Mononuclear cell (primary cell): ENCODE measurements around the gene RABGAP1L. TPM values are rescaled to one million over a fixed set of nuclear protein-coding genes. Genes with fewer than 3 reads are reported as not detected.
"Not testable (repeated sequence)": the region's sequence is repeated elsewhere in the genome, so short reads cannot be mapped to it uniquely, and the experiment has no call there.

Source experiments
- H3K27me3 ChIP-seq: 2 replicates; pipeline ENCODE4 v1.6.0; 2011; ENCODE audit warnings: low read length, control low read depth; ENCODE audit not compliant: insufficient read depth
- H3K4me1 ChIP-seq: 2 replicates; pipeline ENCODE4 v1.5.1; 2011; ENCODE audit warnings: mild to moderate bottlenecking, low read length, control low read depth; ENCODE audit not compliant: insufficient read depth
- H3K4me3 ChIP-seq: 2 replicates; pipeline ENCODE4 v1.5.1; 2011; ENCODE audit warnings: mild to moderate bottlenecking, low read length, moderate library complexity
- H3K9me3 ChIP-seq: 2 replicates; pipeline ENCODE4 v1.5.1; 2011; ENCODE audit warnings: low read depth, mild to moderate bottlenecking, control low read depth, low read length
- total RNA-seq: library from RNA; depleted of rRNA; stranded (reverse); fragments of >200 nt; gene quantifications from one replicate; pipeline ENCODE4 v1.2.3, GENCODE V29; 2012

The RABGAP1L gene
- total RNA-seq, 1 donor = 98.3 TPM

- Histone ChIP-seq H3K4me1 (no peaks in the 10 kb centered on the region), H3K9me3 (no peaks in the 10 kb centered on the region), H3K27me3 (no peaks in the 10 kb centered on the region)
Measured at GRCh38 chr1:174642393-174642792, 483.1 kb downstream of the RABGAP1L start.

GRCh38 chr1:174643206-174643605, 483.9 kb downstream of the RABGAP1L start:
- Histone ChIP-seq H3K9me3 (no peaks in the 10 kb centered on the region), H3K4me3 (no peak overlapping the region), H3K27me3 (no peaks in the 10 kb centered on the region), H3K4me1 (no peaks in the 10 kb centered on the region)

More at GRCh38 chr1:174642393-174642792, 483.1 kb downstream of the RABGAP1L start:
- no peak overlapping the region for H3K4me3 ChIP-seq

- H3K27me3 ChIP-seq, H3K9me3 ChIP-seq, H3K4me1 ChIP-seq, H3K4me3 ChIP-seq: not testable (repeated sequence)
Measured at GRCh38 chr1:174649572-174649971, 490.3 kb downstream of the RABGAP1L start.

- Histone ChIP-seq H3K9me3 (no peaks in the 10 kb centered on the region), H3K27me3 (no peaks in the 10 kb centered on the region), H3K4me3 (no peak overlapping the region), H3K4me1 (no peaks in the 10 kb centered on the region)
Measured at GRCh38 chr1:174652569-174653280, 493.4 kb downstream of the RABGAP1L start.

GRCh38 chr1:174654560-174654959, 495.2 kb downstream of the RABGAP1L start:
- Histone ChIP-seq H3K4me3 (no peak overlapping the region), H3K4me1 (no peaks in the 10 kb centered on the region), H3K27me3 (no peaks in the 10 kb centered on the region), H3K9me3 (no peaks in the 10 kb centered on the region)

GRCh38 chr1:174656409-174657059, 497.2 kb downstream of the RABGAP1L start:
- Histone ChIP-seq H3K4me1 (no peaks in the 10 kb centered on the region), H3K9me3 (no peaks in the 10 kb centered on the region), H3K4me3 (no peak overlapping the region), H3K27me3 (no peaks in the 10 kb centered on the region)

GRCh38 chr1:174657411-174657810, 498.1 kb downstream of the RABGAP1L start:
- Histone ChIP-seq H3K9me3 (no peaks in the 10 kb centered on the region), H3K4me3 (no peak overlapping the region), H3K4me1 (no peaks in the 10 kb centered on the region), H3K27me3 (no peaks in the 10 kb centered on the region)

- Histone ChIP-seq H3K4me3 (no peak overlapping the region), H3K4me1 (no peaks in the 10 kb centered on the region), H3K9me3 (no peaks in the 10 kb centered on the region), H3K27me3 (no peaks in the 10 kb centered on the region)
Measured at GRCh38 chr1:174657893-174658292, 498.6 kb downstream of the RABGAP1L start.

GRCh38 chr1:174659823-174660222, 500.5 kb downstream of the RABGAP1L start:
- Histone ChIP-seq H3K9me3 (no peaks in the 10 kb centered on the region), H3K4me1 (no peaks in the 10 kb centered on the region), H3K27me3 (no peaks in the 10 kb centered on the region), H3K4me3 (no peak overlapping the region)

- no peaks in the 10 kb centered on the region for H3K4me1 ChIP-seq
- H3K9me3 ChIP-seq = no peaks in the 10 kb centered on the region
- no peak overlapping the region for H3K4me3 ChIP-seq
- H3K27me3 ChIP-seq = no peaks in the 10 kb centered on the region
Measured at GRCh38 chr1:174660476-174660875, 501.2 kb downstream of the RABGAP1L start.

- H3K4me1 ChIP-seq = no peaks in the 10 kb centered on the region
- no peak overlapping the region for H3K4me3 ChIP-seq
- no peaks in the 10 kb centered on the region for H3K27me3 ChIP-seq
- no peaks in the 10 kb centered on the region for H3K9me3 ChIP-seq
Measured at GRCh38 chr1:174663358-174663757, 504.0 kb downstream of the RABGAP1L start.

GRCh38 chr1:174666248-174666647, 506.9 kb downstream of the RABGAP1L start:
- Histone ChIP-seq H3K27me3 (no peaks in the 10 kb centered on the region), H3K4me3 (no peak overlapping the region), H3K4me1 (no peaks in the 10 kb centered on the region), H3K9me3 (peaks cover 8% of the 10 kb centered on the region)

- Histone ChIP-seq H3K4me3 (no peak overlapping the region), H3K27me3 (no peaks in the 10 kb centered on the region), H3K9me3 (peaks cover 8% of the 10 kb centered on the region)
Measured at GRCh38 chr1:174671826-174672225, 512.5 kb downstream of the RABGAP1L start.

GRCh38 chr1:174676856-174677255, 517.5 kb downstream of the RABGAP1L start:
- H3K9me3 ChIP-seq = no peaks in the 10 kb centered on the region
- H3K4me1 ChIP-seq = no peaks in the 10 kb centered on the region
- H3K27me3 ChIP-seq = no peaks in the 10 kb centered on the region
- H3K4me3 ChIP-seq = no peak overlapping the region

More at GRCh38 chr1:174671826-174672225, 512.5 kb downstream of the RABGAP1L start:
- no peaks in the 10 kb centered on the region for H3K4me1 ChIP-seq

- H3K9me3 ChIP-seq = no peaks in the 10 kb centered on the region
- no peaks in the 10 kb centered on the region for H3K4me1 ChIP-seq
- no peak overlapping the region for H3K4me3 ChIP-seq
- H3K27me3 ChIP-seq = no peaks in the 10 kb centered on the region
Measured at GRCh38 chr1:174678657-174679056, 519.3 kb downstream of the RABGAP1L start.

GRCh38 chr1:174680101-174680500, 520.8 kb downstream of the RABGAP1L start:
- H3K4me1 ChIP-seq = no peaks in the 10 kb centered on the region
- H3K9me3 ChIP-seq = no peaks in the 10 kb centered on the region
- no peaks in the 10 kb centered on the region for H3K27me3 ChIP-seq
- no peak overlapping the region for H3K4me3 ChIP-seq
